Trophoblast cell (in vitro differentiated cells and primary cell): ENCODE data around the gene MT3.
A peak's percentile ranks its signal among the peaks of the same experiment; 100 is the strongest.

ENCODE experiments used
- DNase-seq, 2 donors: peaks; one replicate each; pipeline ENCODE4 v3.0.0-alpha.2; 2016
- H2AFZ ChIP-seq: 2 replicates; pipeline ENCODE4 v1.6.1; 2013; ENCODE audit warnings: low read length, moderate library complexity, mild to moderate bottlenecking; ENCODE audit not compliant: insufficient read depth, poor library complexity
- H2AK5ac ChIP-seq: 2 replicates; pipeline ENCODE4 v1.6.1; 2013; ENCODE audit warnings: mild to moderate bottlenecking, low read length
- H2BK120ac ChIP-seq: 2 replicates; pipeline ENCODE4 v1.6.1; 2013; ENCODE audit warnings: low read length, mild to moderate bottlenecking, moderate library complexity; ENCODE audit not compliant: insufficient read depth, poor library complexity
- H2BK12ac ChIP-seq: 2 replicates; pipeline ENCODE4 v1.6.1; 2013; ENCODE audit warnings: mild to moderate bottlenecking, low read length, moderate library complexity
- H2BK5ac ChIP-seq: 2 replicates; pipeline ENCODE4 v1.6.1; 2013; ENCODE audit warnings: low read length, low read depth, moderate library complexity, mild to moderate bottlenecking; ENCODE audit not compliant: poor library complexity
- H3K14ac ChIP-seq: 2 replicates; pipeline ENCODE4 v1.6.1; 2013; ENCODE audit warnings: mild to moderate bottlenecking, low read length
- H3K18ac ChIP-seq: 2 replicates; pipeline ENCODE4 v1.6.1; 2013; ENCODE audit warnings: mild to moderate bottlenecking, low read length
- H3K23ac ChIP-seq: 2 replicates; pipeline ENCODE4 v1.6.1; 2013; ENCODE audit warnings: low read length
- H3K27ac ChIP-seq: 2 replicates; pipeline ENCODE4 v1.5.1; 2013; ENCODE audit warnings: low read depth, mild to moderate bottlenecking, inconsistent platforms, low read length, moderate library complexity
- H3K27me3 ChIP-seq: 2 replicates; pipeline ENCODE4 v1.6.1; 2013; ENCODE audit warnings: inconsistent platforms, mild to moderate bottlenecking, low read length, moderate library complexity; ENCODE audit not compliant: insufficient read depth
- H3K36me3 ChIP-seq, 2 experiments: 1 replicate in 1 of 2; 2 replicates in 1 of 2; pipeline ENCODE4 v1.6.1; 2013; ENCODE audit warnings: low read length in 2 of 2, mild to moderate bottlenecking in 2 of 2, moderate library complexity in 1 of 2; ENCODE audit not compliant: insufficient read depth in 2 of 2, control insufficient read depth in 1 of 2
- H3K4ac ChIP-seq: 2 replicates; pipeline ENCODE4 v1.6.1; 2013; ENCODE audit warnings: low read depth, mild to moderate bottlenecking, low read length, moderate library complexity
- H3K4me1 ChIP-seq, 2 experiments: 1 replicate in 1 of 2; 2 replicates in 1 of 2; pipeline ENCODE4 v1.6.1; 2013; ENCODE audit warnings: low read length in 2 of 2, mild to moderate bottlenecking in 2 of 2, moderate library complexity in 1 of 2; ENCODE audit not compliant: insufficient read depth in 2 of 2, control insufficient read depth in 1 of 2
- H3K4me2 ChIP-seq: 2 replicates; pipeline ENCODE4 v1.6.1; 2013; ENCODE audit warnings: inconsistent platforms, mild to moderate bottlenecking, low read length, moderate library complexity
- H3K4me3 ChIP-seq: 2 replicates; pipeline ENCODE4 v1.5.1; 2013; ENCODE audit warnings: mild to moderate bottlenecking, low read depth, low read length, inconsistent platforms
- H3K79me1 ChIP-seq: one replicate; pipeline ENCODE4 v1.6.1; 2013; ENCODE audit warnings: low read length
- H3K79me2 ChIP-seq: 2 replicates; pipeline ENCODE4 v1.6.1; 2013; ENCODE audit warnings: low read length, mild to moderate bottlenecking; ENCODE audit not compliant: control insufficient read depth, insufficient read depth, poor library complexity
- H3K9ac ChIP-seq: 2 replicates; pipeline ENCODE4 v1.6.1; 2013; ENCODE audit warnings: mild to moderate bottlenecking, low read length
- H3K9me3 ChIP-seq: 2 replicates; pipeline ENCODE4 v1.6.1; 2013; ENCODE audit warnings: low read depth, mild to moderate bottlenecking, control low read depth, inconsistent platforms, low read length; ENCODE audit not compliant: insufficient read depth
- H4K12ac ChIP-seq: 2 replicates; pipeline ENCODE4 v1.6.1; 2013; ENCODE audit warnings: low read depth, mild to moderate bottlenecking, low read length, moderate library complexity
- H4K8ac ChIP-seq: 2 replicates; pipeline ENCODE4 v1.6.1; 2013; ENCODE audit warnings: low read depth, mild to moderate bottlenecking, low read length, moderate library complexity
- H4K91ac ChIP-seq: one replicate; pipeline ENCODE4 v1.6.1; 2013; ENCODE audit warnings: low read depth, mild to moderate bottlenecking, low read length, moderate library complexity
- WGBS: extraction: QIAGEN DNeasy Blood & Tissue Kit; methylation state at CpG from one replicate; pipeline ENCODE4 v1.1.7; 2013; ENCODE audit warnings: missing lambda C conversion rate; ENCODE audit not compliant: insufficient read length, insufficient coverage; ENCODE audit errors: extremely low coverage; 5-methylcytosine and 5-hydroxymethylcytosine counted together

Gene MT3

DNA sequence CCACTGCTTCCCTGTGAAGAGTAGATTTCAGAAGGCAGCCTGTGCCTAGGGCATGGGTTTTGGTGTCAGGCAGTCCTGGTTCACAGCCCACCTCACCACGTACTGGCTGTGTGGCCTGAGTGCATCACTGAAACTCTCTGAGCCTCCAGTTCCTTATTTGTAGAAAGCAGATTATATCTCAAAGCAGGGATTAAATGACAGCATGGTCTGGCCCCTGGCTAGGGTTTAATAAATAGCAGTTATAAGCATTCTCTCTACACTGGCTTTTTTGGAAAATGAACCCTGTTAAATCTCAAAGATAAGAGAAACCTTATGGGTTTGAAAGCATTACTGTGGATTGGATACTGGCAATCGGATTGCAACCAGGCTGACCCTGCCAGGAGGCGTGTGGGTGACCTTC, 40.2 kb downstream of the MT3 start:
- H2AK5ac ChIP-seq, result no peak overlapping the region
- no peak for DNase-seq

DNA sequence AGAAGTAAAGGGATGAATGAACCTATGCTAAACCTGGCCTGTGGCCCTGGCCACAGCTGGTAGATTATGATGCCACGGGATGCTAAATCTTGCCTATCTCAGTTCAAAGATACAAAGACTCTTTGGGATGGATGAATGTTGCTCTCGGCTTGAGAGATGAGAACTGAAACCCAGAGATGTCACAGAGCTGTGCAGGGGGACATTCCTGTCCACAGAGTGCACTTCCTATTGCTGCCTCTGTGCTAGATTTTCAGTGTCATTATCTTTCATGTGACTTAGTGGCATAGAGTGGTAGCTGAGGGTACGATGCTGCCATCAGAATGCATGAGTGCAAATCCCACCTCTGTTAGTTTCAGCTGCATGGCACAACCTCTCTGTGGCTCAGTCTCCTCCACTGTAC, 40.8 kb downstream of the MT3 start:
- no peak overlapping the region for H3K4me2 ChIP-seq
- H3K27me3 ChIP-seq, result peaks cover 56% of the 10 kb centered on the region
- H3K18ac ChIP-seq, result no peak overlapping the region
- H3K36me3 ChIP-seq, result no peaks in the 10 kb centered on the region
- H4K8ac ChIP-seq, result no peak overlapping the region
- no peak for DNase-seq
- H4K91ac ChIP-seq, result no peak overlapping the region
- H3K9me3 ChIP-seq, result peaks cover 13% of the 10 kb centered on the region
- no peak overlapping the region for H2BK12ac ChIP-seq
- no peak overlapping the region for H2AK5ac ChIP-seq
- no peak overlapping the region for H2AFZ ChIP-seq
- no CpG with 5 or more reads among the region's 3 CpGs for WGBS
- H3K27ac ChIP-seq, result no peak overlapping the region
- no peak overlapping the region for H4K12ac ChIP-seq
- peaks cover 10 to 21% of the 10 kb centered on the region in 2 experiments for H3K4me1 ChIP-seq
- H3K4ac ChIP-seq, result no peak overlapping the region
- no peak overlapping the region for H2BK120ac ChIP-seq
- no peak overlapping the region for H3K9ac ChIP-seq
- no peak overlapping the region for H3K4me3 ChIP-seq
- H2BK5ac ChIP-seq, result no peak overlapping the region
- H3K14ac ChIP-seq, result no peak overlapping the region
- H3K23ac ChIP-seq, result no peak overlapping the region
- no peaks in the 10 kb centered on the region for H3K79me2 ChIP-seq
- peaks cover 1% of the 10 kb centered on the region for H3K79me1 ChIP-seq

More for the DNA sequence above, 40.2 kb downstream of the MT3 start:
- H3K4ac ChIP-seq, result no peak overlapping the region
- H3K36me3 ChIP-seq, result no peaks in the 10 kb centered on the region
- no peak overlapping the region for H4K91ac ChIP-seq
- peaks cover 12 to 24% of the 10 kb centered on the region in 2 experiments for H3K4me1 ChIP-seq
- no peak overlapping the region for H3K23ac ChIP-seq
- WGBS, result no CpG with 5 or more reads among the region's 3 CpGs
- H3K18ac ChIP-seq, result no peak overlapping the region
- no peak overlapping the region for H3K9ac ChIP-seq
- peaks cover 13% of the 10 kb centered on the region for H3K9me3 ChIP-seq
- H3K4me2 ChIP-seq, result no peak overlapping the region
- no peak overlapping the region for H3K14ac ChIP-seq
- no peak overlapping the region for H4K8ac ChIP-seq
- H2BK12ac ChIP-seq, result no peak overlapping the region
- no peak overlapping the region for H2BK5ac ChIP-seq
- no peak overlapping the region for H4K12ac ChIP-seq
- H2AFZ ChIP-seq, result no peak overlapping the region
- H3K79me1 ChIP-seq, result peaks cover 1% of the 10 kb centered on the region
- H2BK120ac ChIP-seq, result no peak overlapping the region
- H3K79me2 ChIP-seq, result no peaks in the 10 kb centered on the region
- H3K4me3 ChIP-seq, result no peak overlapping the region
- H3K27me3 ChIP-seq, result peaks cover 55% of the 10 kb centered on the region
- H3K27ac ChIP-seq, result no peak overlapping the region

DNA sequence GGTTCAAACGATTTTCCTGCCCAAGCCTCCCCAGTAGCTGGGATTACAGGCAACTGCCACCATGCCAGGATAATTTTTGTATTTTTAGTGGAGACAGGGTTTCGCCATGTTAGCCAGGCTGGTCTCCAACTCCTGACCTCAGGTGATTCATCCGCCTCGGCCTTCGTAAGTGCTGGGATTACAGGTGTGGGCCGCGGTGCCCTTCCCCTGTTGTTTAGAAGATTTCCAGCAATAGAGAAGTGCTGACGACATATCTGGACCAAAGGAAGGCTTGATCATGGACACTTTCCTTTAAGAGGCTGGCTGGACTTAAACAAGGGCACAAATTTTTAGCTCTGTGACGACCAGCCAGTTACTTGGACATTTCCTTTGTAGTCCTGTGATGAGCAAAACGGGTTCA, 41.9 kb downstream of the MT3 start:
- Histone ChIP-seq H2BK5ac (no peak overlapping the region), H3K9ac (no peak overlapping the region), H4K12ac (no peak overlapping the region), H3K27me3 (peaks cover 56% of the 10 kb centered on the region), H2BK12ac (no peak overlapping the region), H4K91ac (no peak overlapping the region), H2AFZ (no peak overlapping the region), H3K27ac (no peak overlapping the region), H3K4me3 (no peak overlapping the region), H3K4ac (no peak overlapping the region), H3K14ac (no peak overlapping the region), H3K79me1 (peaks cover 1% of the 10 kb centered on the region), H3K36me3 (no peaks in the 10 kb centered on the region), H3K79me2 (no peaks in the 10 kb centered on the region), H3K18ac (no peak overlapping the region), H2BK120ac (no peak overlapping the region), H3K23ac (no peak overlapping the region), H3K9me3 (peaks cover 9% of the 10 kb centered on the region), H3K4me2 (no peak overlapping the region), H3K4me1 (peaks cover 3 to 13% of the 10 kb centered on the region in 2 experiments), H4K8ac (no peak overlapping the region), H2AK5ac (no peak overlapping the region)
- DNase-seq, result no peak
- no CpG with 5 or more reads among the region's 10 CpGs for WGBS

DNA sequence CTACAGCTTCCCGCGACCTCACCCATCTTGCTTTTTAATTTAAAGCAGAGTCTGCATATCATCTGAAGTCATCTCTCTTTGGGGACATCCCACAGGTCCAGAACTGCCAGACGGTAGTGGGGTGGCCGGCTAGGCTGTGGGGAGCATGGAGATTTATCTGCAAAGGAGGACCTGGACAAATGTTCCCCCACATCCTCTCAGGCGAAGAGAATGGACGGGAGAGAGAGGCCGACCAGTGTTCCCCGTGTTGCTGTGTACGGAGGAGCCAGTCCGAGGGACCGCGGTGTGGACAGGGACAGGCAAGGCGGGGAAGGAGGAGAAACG, 42.5 kb downstream of the MT3 start:
- H3K9ac ChIP-seq, result no peak overlapping the region
- no peak overlapping the region for H3K27ac ChIP-seq
- H3K23ac ChIP-seq, result no peak overlapping the region
- H4K91ac ChIP-seq, result no peak overlapping the region
- peak overlapping the region; percentile 58 for H3K4me2 ChIP-seq
- no peak overlapping the region for H2AK5ac ChIP-seq
- H3K18ac ChIP-seq, result no peak overlapping the region
- no peak overlapping the region for H2AFZ ChIP-seq
- H4K8ac ChIP-seq, result no peak overlapping the region
- H3K36me3 ChIP-seq, result no peaks in the 10 kb centered on the region
- H2BK12ac ChIP-seq, result no peak overlapping the region
- peaks cover 7% of the 10 kb centered on the region for H3K9me3 ChIP-seq
- H3K14ac ChIP-seq, result no peak overlapping the region
- no peak overlapping the region for H3K4ac ChIP-seq
- no peak overlapping the region for H2BK5ac ChIP-seq
- H3K79me1 ChIP-seq, result peaks cover 1% of the 10 kb centered on the region
- peak overlapping the region; percentile 12 for H3K4me3 ChIP-seq
- peaks cover 3 to 11% of the 10 kb centered on the region in 2 experiments for H3K4me1 ChIP-seq
- no CpG with 5 or more reads among the region's 14 CpGs for WGBS
- DNase-seq, result no peak
- H3K27me3 ChIP-seq, result peaks cover 60% of the 10 kb centered on the region
- no peak overlapping the region for H4K12ac ChIP-seq
- no peaks in the 10 kb centered on the region for H3K79me2 ChIP-seq
- H2BK120ac ChIP-seq, result no peak overlapping the region
